Chondrocyte (in vitro differentiated cells): ENCODE results near the gene IL2RA. TPM values are rescaled to one million over a fixed set of nuclear protein-coding genes. Genes with fewer than 3 reads are reported as not detected.

ENCODE experiments used
- DNase-seq: peaks from one replicate; pipeline ENCODE4 v3.0.0; 2021; ENCODE audit warnings: mixed read lengths, low spot score
- H3K27ac Mint-ChIP-seq: one replicate; pipeline ENCODE4 v1.8.0; 2021; ENCODE audit warnings: mild to moderate bottlenecking, moderate library complexity, mixed read lengths; ENCODE audit not compliant: unreplicated experiment
- H3K27me3 Mint-ChIP-seq: 2 replicates; pipeline ENCODE4 v1.8.0; 2021; ENCODE audit warnings: low read depth, mixed read lengths
- H3K36me3 Mint-ChIP-seq: 2 replicates; pipeline ENCODE4 v1.8.0; 2021; ENCODE audit warnings: low read depth, mixed read lengths
- H3K4me1 Mint-ChIP-seq: 2 replicates; pipeline ENCODE4 v1.8.0; 2021; ENCODE audit warnings: low read depth, mild to moderate bottlenecking, mixed read lengths
- H3K4me3 Mint-ChIP-seq: one replicate; pipeline ENCODE4 v1.8.0; 2021; ENCODE audit warnings: mild to moderate bottlenecking, moderate library complexity, mixed read lengths; ENCODE audit not compliant: unreplicated experiment
- H3K9me3 Mint-ChIP-seq: 2 replicates; pipeline ENCODE4 v1.8.0; 2021; ENCODE audit warnings: low read depth, mixed read lengths
- CTCF ChIP-seq: fragments of 200-600 bp; sonication (generic); IDR thresholded peaks from 2 replicates; pipeline ENCODE4 v1.5.0; 2021; ENCODE audit warnings: antibody characterized with exemption, mild to moderate bottlenecking, moderate library complexity
- total RNA-seq: library from RNA; stranded (reverse); gene quantifications from 3 replicates; pipeline ENCODE4 v1.2.1, GENCODE V29; 2021

IL2RA gene
- total RNA-seq, 1 donor from 2014 or later, result not detected

GRCh38 chr10:6025683-6026255, 36.4 kb downstream of the IL2RA start:
- H3K27ac Mint-ChIP-seq, result no peak overlapping the region
- no peaks in the 10 kb centered on the region for H3K36me3 Mint-ChIP-seq
- H3K9me3 Mint-ChIP-seq, result peaks cover 9% of the 10 kb centered on the region
- no peaks in the 10 kb centered on the region for H3K4me1 Mint-ChIP-seq
- H3K27me3 Mint-ChIP-seq, result peaks cover 21% of the 10 kb centered on the region
- H3K4me3 Mint-ChIP-seq, result no peak overlapping the region
- no peak for DNase-seq
- TF ChIP-seq CTCF, result no peak

- no peak overlapping the region for H3K4me3 Mint-ChIP-seq
- H3K9me3 Mint-ChIP-seq, result no peaks in the 10 kb centered on the region
- no peaks in the 10 kb centered on the region for H3K36me3 Mint-ChIP-seq
- DNase-seq, result no peak
- no peak overlapping the region for H3K27ac Mint-ChIP-seq
- no peaks in the 10 kb centered on the region for H3K4me1 Mint-ChIP-seq
- peaks cover 21% of the 10 kb centered on the region for H3K27me3 Mint-ChIP-seq
- TF ChIP-seq CTCF, result no peak
These were observed 37.9 kb downstream of the IL2RA start for GRCh38 chr10:6024334-6024682.

GRCh38 chr10:6023661-6024333, 38.4 kb downstream of the IL2RA start:
- DNase-seq, result no peak
- H3K4me1 Mint-ChIP-seq, result no peaks in the 10 kb centered on the region

GRCh38 chr10:6022660-6023059, 39.5 kb downstream of the IL2RA start:
- no peak overlapping the region for H3K4me3 Mint-ChIP-seq
- DNase-seq, result no peak
- H3K27ac Mint-ChIP-seq, result no peak overlapping the region
- H3K4me1 Mint-ChIP-seq, result no peaks in the 10 kb centered on the region
- no peaks in the 10 kb centered on the region for H3K9me3 Mint-ChIP-seq
- peaks cover 21% of the 10 kb centered on the region for H3K27me3 Mint-ChIP-seq
- TF ChIP-seq CTCF, result no peak
- H3K36me3 Mint-ChIP-seq, result no peaks in the 10 kb centered on the region

More at GRCh38 chr10:6023661-6024333, 38.4 kb downstream of the IL2RA start:
- peaks cover 26% of the 10 kb centered on the region for H3K27me3 Mint-ChIP-seq
- H3K36me3 Mint-ChIP-seq, result no peaks in the 10 kb centered on the region
- no peak overlapping the region for H3K27ac Mint-ChIP-seq
- H3K9me3 Mint-ChIP-seq, result no peaks in the 10 kb centered on the region
- H3K4me3 Mint-ChIP-seq, result no peak overlapping the region
- TF ChIP-seq CTCF, result no peak

- no peaks in the 10 kb centered on the region for H3K4me1 Mint-ChIP-seq
- TF ChIP-seq CTCF, result no peak
- H3K4me3 Mint-ChIP-seq, result no peak overlapping the region
- peaks cover 13% of the 10 kb centered on the region for H3K27me3 Mint-ChIP-seq
- H3K9me3 Mint-ChIP-seq, result no peaks in the 10 kb centered on the region
- H3K36me3 Mint-ChIP-seq, result no peaks in the 10 kb centered on the region
- DNase-seq, result no peak
- H3K27ac Mint-ChIP-seq, result no peak overlapping the region
These were observed 41.3 kb downstream of the IL2RA start for GRCh38 chr10:6020826-6021225.
